ENCODE data around the gene TPPP. TPM values are rescaled to one million over a fixed set of nuclear protein-coding genes. Genes with fewer than 3 reads are reported as not detected.

TPPP gene
- total RNA-seq, 2 experiments from 2014 or later = 0.10 to 0.15 TPM

GRCh38 chr5:645421-645820 lies 47.7 kb downstream of the TPPP start:
- Mint-ChIP-seq H3K27ac (no peak overlapping the region), H3K9me3 (no peaks in the 10 kb centered on the region), H3K27me3 (no peaks in the 10 kb centered on the region), H3K36me3 (ENCODE audit: low read depth) (peaks cover 30% of the 10 kb centered on the region), H3K4me3 (no peak overlapping the region), H3K4me1 (peaks cover 2% of the 10 kb centered on the region)
- no peak for DNase-seq
- CTCF ChIA-PET = no interaction called here
- POLR2A ChIA-PET = no interaction called here

- H3K27me3 Mint-ChIP-seq = no peaks in the 10 kb centered on the region
- peaks cover 34% of the 10 kb centered on the region for H3K36me3 Mint-ChIP-seq (ENCODE audit: low read depth)
- no peak for DNase-seq
- ChIA-PET CTCF (no interaction called here), POLR2A (no interaction called here)
- no peak overlapping the region for H3K4me3 Mint-ChIP-seq
- peaks cover 2% of the 10 kb centered on the region for H3K4me1 Mint-ChIP-seq
- no peaks in the 10 kb centered on the region for H3K9me3 Mint-ChIP-seq
- H3K27ac Mint-ChIP-seq = no peak overlapping the region
Observed at GRCh38 chr5:644971-645370, 48.2 kb downstream of the TPPP start.

- no peaks in the 10 kb centered on the region for H3K9me3 Mint-ChIP-seq
- H3K36me3 Mint-ChIP-seq (ENCODE audit: low read depth) = peaks cover 36% of the 10 kb centered on the region
- POLR2A ChIA-PET = no interaction called here
- CTCF ChIA-PET = no interaction called here
- no peak for DNase-seq
- H3K4me3 Mint-ChIP-seq = no peak overlapping the region
- no peak overlapping the region for H3K27ac Mint-ChIP-seq
- H3K27me3 Mint-ChIP-seq = no peaks in the 10 kb centered on the region
- H3K4me1 Mint-ChIP-seq = peaks cover 2% of the 10 kb centered on the region
Observed at GRCh38 chr5:644509-644908, 48.6 kb downstream of the TPPP start.

- ChIA-PET CTCF (no interaction called here), POLR2A (interaction anchor here (1.3 kb wide), 1 partner anchor 10 kb away, joined by 4 read pairs; no protein-coding TSS in a partner anchor)
- Mint-ChIP-seq H3K27ac (no peak overlapping the region), H3K4me3 (no peak overlapping the region), H3K9me3 (no peaks in the 10 kb centered on the region), H3K36me3 (ENCODE audit: low read depth) (peaks cover 36% of the 10 kb centered on the region), H3K27me3 (no peaks in the 10 kb centered on the region), H3K4me1 (peaks cover 2% of the 10 kb centered on the region)
- DNase-seq = no peak
Observed at GRCh38 chr5:643811-644271, 49.3 kb downstream of the TPPP start.

GRCh38 chr5:643351-643801 lies 49.8 kb downstream of the TPPP start:
- H3K27ac Mint-ChIP-seq = peak overlapping the region; percentile 31
- H3K4me1 Mint-ChIP-seq = peaks cover 2% of the 10 kb centered on the region
- H3K27me3 Mint-ChIP-seq = no peaks in the 10 kb centered on the region
- no peak overlapping the region for H3K4me3 Mint-ChIP-seq
- ChIA-PET CTCF (no interaction called here), POLR2A (interaction anchor here (1.3 kb wide), 1 partner anchor 10 kb away, joined by 4 read pairs; no protein-coding TSS in a partner anchor)
- no peak for DNase-seq
- H3K36me3 Mint-ChIP-seq (ENCODE audit: low read depth) = peaks cover 36% of the 10 kb centered on the region
- H3K9me3 Mint-ChIP-seq = no peaks in the 10 kb centered on the region

- Mint-ChIP-seq H3K9me3 (no peaks in the 10 kb centered on the region), H3K4me1 (peaks cover 2% of the 10 kb centered on the region), H3K36me3 (ENCODE audit: low read depth) (peaks cover 36% of the 10 kb centered on the region), H3K4me3 (no peak overlapping the region), H3K27me3 (no peaks in the 10 kb centered on the region), H3K27ac (no peak overlapping the region)
- ChIA-PET CTCF (no interaction called here), POLR2A (interaction anchor here (1.3 kb wide), 1 partner anchor 11 kb away, joined by 4 read pairs; no protein-coding TSS in a partner anchor)
- no peak for DNase-seq
Observed at GRCh38 chr5:642481-642880, 50.7 kb downstream of the TPPP start.

- Mint-ChIP-seq H3K27ac (no peak overlapping the region), H3K36me3 (ENCODE audit: low read depth) (peaks cover 36% of the 10 kb centered on the region), H3K9me3 (no peaks in the 10 kb centered on the region), H3K4me3 (no peak overlapping the region), H3K27me3 (no peaks in the 10 kb centered on the region), H3K4me1 (peaks cover 2% of the 10 kb centered on the region)
- ChIA-PET CTCF (no interaction called here), POLR2A (no interaction called here)
- DNase-seq = no peak
Observed at GRCh38 chr5:641331-641765, 51.8 kb downstream of the TPPP start.

- Mint-ChIP-seq H3K27ac (no peak overlapping the region), H3K9me3 (no peaks in the 10 kb centered on the region), H3K27me3 (no peaks in the 10 kb centered on the region), H3K36me3 (ENCODE audit: low read depth) (peaks cover 34% of the 10 kb centered on the region), H3K4me1 (peaks cover 2% of the 10 kb centered on the region), H3K4me3 (no peak overlapping the region)
- no peak for DNase-seq
- CTCF ChIA-PET = no interaction called here
- POLR2A ChIA-PET = no interaction called here
Observed at GRCh38 chr5:640461-641330, 52.5 kb downstream of the TPPP start.

- ChIA-PET POLR2A (no interaction called here), CTCF (no interaction called here)
- H3K36me3 Mint-ChIP-seq (ENCODE audit: low read depth) = peaks cover 32% of the 10 kb centered on the region
- no peaks in the 10 kb centered on the region for H3K9me3 Mint-ChIP-seq
- H3K27ac Mint-ChIP-seq = no peak overlapping the region
- peaks cover 2% of the 10 kb centered on the region for H3K4me1 Mint-ChIP-seq
- no peak for DNase-seq
- H3K27me3 Mint-ChIP-seq = no peaks in the 10 kb centered on the region
- H3K4me3 Mint-ChIP-seq = no peak overlapping the region
Observed at GRCh38 chr5:639584-640213, 53.5 kb downstream of the TPPP start.

- Mint-ChIP-seq H3K4me3 (no peak overlapping the region), H3K4me1 (peaks cover 2% of the 10 kb centered on the region), H3K27me3 (no peaks in the 10 kb centered on the region), H3K9me3 (no peaks in the 10 kb centered on the region), H3K36me3 (ENCODE audit: low read depth) (peaks cover 32% of the 10 kb centered on the region), H3K27ac (no peak overlapping the region)
- ChIA-PET POLR2A (no interaction called here), CTCF (no interaction called here)
- no peak for DNase-seq
Observed at GRCh38 chr5:639253-639530, 54.0 kb downstream of the TPPP start.

- no peak overlapping the region for H3K27ac Mint-ChIP-seq
- CTCF ChIA-PET = no interaction called here
- H3K4me1 Mint-ChIP-seq = no peaks in the 10 kb centered on the region
- peaks cover 29% of the 10 kb centered on the region for H3K36me3 Mint-ChIP-seq (ENCODE audit: low read depth)
- no peak for DNase-seq
- POLR2A ChIA-PET = no interaction called here
- no peaks in the 10 kb centered on the region for H3K9me3 Mint-ChIP-seq
- H3K4me3 Mint-ChIP-seq = no peak overlapping the region
- H3K27me3 Mint-ChIP-seq = no peaks in the 10 kb centered on the region
Observed at GRCh38 chr5:638501-639252, 54.5 kb downstream of the TPPP start.

GRCh38 chr5:637581-638450 lies 55.3 kb downstream of the TPPP start:
- Mint-ChIP-seq H3K27ac (no peak overlapping the region), H3K4me1 (no peaks in the 10 kb centered on the region), H3K9me3 (no peaks in the 10 kb centered on the region), H3K27me3 (no peaks in the 10 kb centered on the region), H3K4me3 (no peak overlapping the region), H3K36me3 (ENCODE audit: low read depth) (peaks cover 29% of the 10 kb centered on the region)
- DNase-seq = no peak
- ChIA-PET CTCF (no interaction called here), POLR2A (no interaction called here)

- POLR2A ChIA-PET = no interaction called here
- H3K9me3 Mint-ChIP-seq = no peaks in the 10 kb centered on the region
- no peak for DNase-seq
Observed at GRCh38 chr5:636951-637350, 56.2 kb downstream of the TPPP start.

More at GRCh38 chr5:636951-637350, 56.2 kb downstream of the TPPP start:
- Mint-ChIP-seq H3K27ac (no peak overlapping the region), H3K4me3 (no peak overlapping the region), H3K27me3 (no peaks in the 10 kb centered on the region), H3K4me1 (no peaks in the 10 kb centered on the region), H3K36me3 (ENCODE audit: low read depth) (peaks cover 29% of the 10 kb centered on the region)
- CTCF ChIA-PET = no interaction called here

All from activated CD4-positive, alpha-beta memory T cell treated with anti-CD3 and anti-CD28 coated beads, Interleukin-2, amount 10 ng/mL, durations not matched to agents 7 days and 5 days (primary cell).